Measurements from ENCODE around the gene ARHGDIG. TPM values are rescaled to one million over a fixed set of nuclear protein-coding genes. Genes with fewer than 3 reads are reported as not detected.

Gene ARHGDIG
- total RNA-seq, 1 experiment from 2014 or later: 2.4 TPM

GRCh38 chr16:293043-293775 lies 12.8 kb downstream of the ARHGDIG start:
- H3K27ac ChIP-seq (ENCODE audit: low read length): no peak overlapping the region
- no peaks in the 10 kb centered on the region for H3K9me3 ChIP-seq (ENCODE audit: control insufficient read depth, insufficient read depth, low read depth, low read length)
- no peaks in the 10 kb centered on the region for H3K36me3 ChIP-seq (ENCODE audit: control insufficient read depth, insufficient read depth, low read length)
- ChIA-PET CTCF (no interaction called here), POLR2A (interaction anchor here (0.7 kb wide), 1 partner anchor 144 kb away, joined by 13 read pairs; no protein-coding TSS in a partner anchor)
- TF ChIP-seq POLR2AphosphoS5 (IDR thresholded peaks at IDR 0.05; ENCODE audit: low read depth, low read length): no peak
- TF ChIP-seq TCF7L2 (IDR thresholded peaks at IDR 0.05; ENCODE audit: low read depth, low read length): no peak
- no peak for TF ChIP-seq SIN3A (IDR thresholded peaks at IDR 0.05; ENCODE audit: borderline replicate concordance, insufficient read depth, low read depth, low read length)
- TF ChIP-seq CTCF (IDR thresholded peaks at IDR 0.05): no peak
- TF ChIP-seq REST (IDR thresholded peaks at IDR 0.05; ENCODE audit: insufficient read depth in 1 of 2, low read depth in 2 of 2, low read length in 1 of 2): no peak
- in situ Hi-C loops (cut with HindIII; ENCODE audit: low pct_unique_long_range_greater_than_20kb, low sequenced_read_pairs) (no loop called here), intact Hi-C loops (cut with micrococcal nuclease; ENCODE audit: unreplicated experiment) (no loop called here)
- no peaks in the 10 kb centered on the region for H3K4me1 ChIP-seq (ENCODE audit: control insufficient read depth, insufficient read depth, low read length)
- H3K4me3 ChIP-seq (ENCODE audit: low read depth in 2 of 2, low read length in 2 of 2): no peak overlapping the region
- no TSS peak for BruUV-seq (replicated peaks)
- no peak for ATAC-seq
- no peak for DNase-seq (ENCODE audit: low read depth, low spot score)
- no peaks in the 10 kb centered on the region for H3K27me3 ChIP-seq (ENCODE audit: control insufficient read depth, insufficient read depth, low read length)

- H3K27ac ChIP-seq (ENCODE audit: low read length): no peak overlapping the region
- ATAC-seq (no peak), DNase-seq (ENCODE audit: low read depth, low spot score) (no peak)
- no peak overlapping the region for H3K4me3 ChIP-seq (ENCODE audit: low read depth in 2 of 2, low read length in 2 of 2)
- ChIA-PET CTCF (no interaction called here), POLR2A (no interaction called here)
- in situ Hi-C loops (cut with HindIII; ENCODE audit: low pct_unique_long_range_greater_than_20kb, low sequenced_read_pairs): no loop called here
- TF ChIP-seq CTCF (IDR thresholded peaks at IDR 0.05): no peak
- TF ChIP-seq REST (IDR thresholded peaks at IDR 0.05; ENCODE audit: insufficient read depth in 1 of 2, low read depth in 2 of 2, low read length in 1 of 2): no peak
- TF ChIP-seq POLR2AphosphoS5 (IDR thresholded peaks at IDR 0.05; ENCODE audit: low read depth, low read length): no peak
- TF ChIP-seq TCF7L2 (IDR thresholded peaks at IDR 0.05; ENCODE audit: low read depth, low read length): no peak
- no peak for TF ChIP-seq SIN3A (IDR thresholded peaks at IDR 0.05; ENCODE audit: borderline replicate concordance, insufficient read depth, low read depth, low read length)
- intact Hi-C loops (cut with micrococcal nuclease; ENCODE audit: unreplicated experiment): no loop called here
- H3K36me3 ChIP-seq (ENCODE audit: control insufficient read depth, insufficient read depth, low read length): no peaks in the 10 kb centered on the region
- BruUV-seq (replicated peaks): no TSS peak
- no peaks in the 10 kb centered on the region for H3K4me1 ChIP-seq (ENCODE audit: control insufficient read depth, insufficient read depth, low read length)
- no peaks in the 10 kb centered on the region for H3K9me3 ChIP-seq (ENCODE audit: control insufficient read depth, insufficient read depth, low read depth, low read length)
- H3K27me3 ChIP-seq (ENCODE audit: control insufficient read depth, insufficient read depth, low read length): no peaks in the 10 kb centered on the region
Observed at GRCh38 chr16:296276-296675, 15.9 kb downstream of the ARHGDIG start.

Data from Panc1 (cell line).